H1 (cell line): Measurements from ENCODE around the gene ARMH3. TPM values are rescaled to one million over a fixed set of nuclear protein-coding genes. Genes with fewer than 3 reads are reported as not detected.

Experiments used
- CBX8 ChIP-seq: fragments of 300-800, 300-1000 bp; sonication (generic); IDR thresholded peaks from 2 replicates; pipeline ENCODE4 v1.7.1; 2016; ENCODE audit warnings: low read depth, low read length, borderline replicate concordance
- CHD1 ChIP-seq: IDR thresholded peaks from 2 replicates; pipeline ENCODE4 v1.6.1; 2012; ENCODE audit warnings: low read depth, low read length, improper control_type of control experiment
- GABPA ChIP-seq: IDR thresholded peaks from 2 replicates; pipeline ENCODE4 v1.6.1; 2011; ENCODE audit warnings: mild to moderate bottlenecking, low read length, moderate library complexity, borderline replicate concordance; ENCODE audit not compliant: insufficient read depth
- GTF2F1 ChIP-seq: IDR thresholded peaks from 2 replicates; pipeline ENCODE4 v1.6.1; 2012; ENCODE audit warnings: low read depth, low read length, improper control_type of control experiment, borderline replicate concordance
- MAFK ChIP-seq: IDR thresholded peaks from 2 replicates; pipeline ENCODE4 v1.6.1; 2012; ENCODE audit warnings: low read depth, mild to moderate bottlenecking, improper control_type of control experiment, low read length
- MAX ChIP-seq: IDR thresholded peaks from 2 replicates; pipeline ENCODE4 v1.6.1; 2012; ENCODE audit warnings: inconsistent platforms
- RBBP5 ChIP-seq: IDR thresholded peaks from 2 replicates; pipeline ENCODE4 v1.7.1; 2012; ENCODE audit warnings: low read depth, mild to moderate bottlenecking, inconsistent platforms, low read length, moderate library complexity, borderline replicate concordance
- SIRT6 ChIP-seq: IDR thresholded peaks from one replicate; pipeline ENCODE4 v1.7.1; 2012; ENCODE audit warnings: low read length, inconsistent platforms
- polyA plus RNA-seq, 7 experiments: library from polyadenylated mRNA; depleted of rRNA in 3 of 7; stranded (reverse) in 5 of 7; unstranded in 2 of 7; fragments of >200 nt in 5 of 7; fragments of 200-250 nt in 2 of 7; gene quantifications; 1 replicate in 5 of 7; 2 replicates in 1 of 7; 4 replicates in 1 of 7; pipeline versions ENCODE4 v1.2.1 to v1.2.3, GENCODE V29; 2011 to 2013; ENCODE audit warnings: missing spikeins in 2 of 7, mixed read lengths in 2 of 7
- total RNA-seq: library from RNA; stranded (reverse); fragmentation: NEBNext Ultra II Directional; extraction: Animal tissue kit (Norgen Biotek cat#: 25700); gene quantifications from 2 replicates; pipeline ENCODE4 v1.2.1, GENCODE V29; 2021

Gene ARMH3
- total and polyA plus RNA-seq, 2 of the 8 experiments (the other 6 are each of a cell fraction or from before 2014, with no cell fraction given): 11.6 to 18.3 TPM

DNA sequence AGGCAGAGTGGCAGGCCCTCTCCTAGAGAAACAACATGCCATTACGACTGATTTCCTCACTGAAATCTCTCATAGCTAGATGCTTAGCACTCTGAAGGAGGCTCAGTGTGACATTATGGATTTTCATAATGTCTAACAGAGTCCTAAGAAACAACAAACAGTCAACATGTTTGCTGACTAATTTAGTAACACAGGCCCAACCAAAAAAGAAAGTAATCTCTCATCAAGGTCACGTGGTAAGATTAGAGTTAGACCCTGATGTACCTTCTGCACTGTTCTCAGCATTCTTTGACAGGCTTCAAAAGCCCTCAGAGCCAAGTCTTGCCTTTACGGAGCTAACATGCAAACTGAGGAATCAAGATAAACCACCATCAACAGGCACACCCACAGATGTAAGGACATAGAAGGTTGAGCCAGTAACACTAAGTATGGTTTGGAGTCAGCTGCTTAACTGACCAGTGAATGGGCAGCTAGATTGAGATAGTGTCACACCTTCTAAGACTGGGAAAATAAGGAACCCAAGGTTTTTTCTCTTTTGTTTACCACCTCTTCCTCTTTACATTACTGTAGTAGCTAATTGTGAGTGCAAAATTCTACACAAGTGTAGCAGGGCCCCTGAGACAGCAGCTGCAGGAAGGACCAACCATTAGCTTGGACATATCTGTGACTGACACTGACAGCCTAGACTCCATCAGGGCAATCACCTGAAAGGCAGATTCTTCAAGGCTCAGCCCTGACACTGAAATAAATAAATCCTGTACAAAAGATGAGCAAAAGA is 197.1 kb downstream of the ARMH3 start (continued):
- TF ChIP-seq MAX: no peak
- no peak for TF ChIP-seq CHD1
- TF ChIP-seq SIRT6: no peak
- TF ChIP-seq GABPA: no peak
- TF ChIP-seq MAFK: no peak
- TF ChIP-seq GTF2F1: no peak
- no peak for TF ChIP-seq CBX8
- no peak for TF ChIP-seq RBBP5
